DND-41 (cell line): Measurements from ENCODE around the gene MEF2C.

Experiments
- ATAC-seq: fragments of 200-7000 bp; cut with Tn5 transposase; 3 replicates; pipeline ENCODE4 v1.9.1; 2021; ENCODE audit warnings: low read depth; ENCODE audit not compliant: insufficient read depth
- DNase-seq: peaks from one replicate; pipeline ENCODE4 v3.0.0-alpha.2; 2020
- H2AFZ ChIP-seq: 2 replicates; pipeline ENCODE4 v1.6.0; 2012; ENCODE audit warnings: low read depth, low read length
- H3K27ac ChIP-seq: 2 replicates; pipeline ENCODE4 v1.5.1; 2012; ENCODE audit warnings: low read length, inconsistent platforms
- H3K27me3 ChIP-seq: fragments of 200-600 bp; sonication (generic); 2 replicates; pipeline ENCODE4 v1.6.0; 2012; ENCODE audit warnings: low read length, mild to moderate bottlenecking, inconsistent platforms; ENCODE audit not compliant: insufficient read depth, poor library complexity
- H3K36me3 ChIP-seq: 2 replicates; pipeline ENCODE4 v1.5.1; 2012; ENCODE audit warnings: low read length, inconsistent platforms; ENCODE audit not compliant: insufficient read depth
- H3K4me1 ChIP-seq: 2 replicates; pipeline ENCODE4 v1.5.1; 2012; ENCODE audit warnings: mild to moderate bottlenecking, low read length; ENCODE audit not compliant: insufficient read depth
- H3K4me2 ChIP-seq: 2 replicates; pipeline ENCODE4 v1.6.0; 2012; ENCODE audit warnings: mild to moderate bottlenecking, moderate library complexity, low read length, inconsistent platforms; ENCODE audit not compliant: insufficient read depth
- H3K4me3 ChIP-seq, 2 experiments: fragments of 200-600 bp in 1 of 2; shearing (Covaris generic) in 1 of 2; 2 replicates each; pipeline ENCODE4 v1.5.1; 2012 to 2016; ENCODE audit warnings: inconsistent platforms in 2 of 2, low read length in 2 of 2, mild to moderate bottlenecking in 2 of 2, low read depth in 1 of 2, moderate library complexity in 1 of 2
- H3K79me2 ChIP-seq: 2 replicates; pipeline ENCODE4 v1.6.0; 2012; ENCODE audit warnings: low read length, inconsistent platforms; ENCODE audit not compliant: insufficient read depth
- H3K9ac ChIP-seq: 2 replicates; pipeline ENCODE4 v1.6.0; 2012; ENCODE audit warnings: low read depth, mild to moderate bottlenecking, inconsistent platforms, low read length, moderate library complexity
- H3K9me3 ChIP-seq: 2 replicates; pipeline ENCODE4 v1.5.1; 2012; ENCODE audit warnings: low read length, moderate library complexity, mild to moderate bottlenecking, inconsistent platforms; ENCODE audit not compliant: insufficient read depth, severe bottlenecking
- H4K20me1 ChIP-seq: 2 replicates; pipeline ENCODE4 v1.6.0; 2012; ENCODE audit warnings: low read length; ENCODE audit not compliant: insufficient read depth
- EZH2 ChIP-seq: IDR thresholded peaks from 3 replicates; pipeline ENCODE4 v1.6.1; 2012; ENCODE audit warnings: borderline replicate concordance, low read depth, mild to moderate bottlenecking, moderate library complexity, low read length, inconsistent platforms; ENCODE audit not compliant: severe bottlenecking
- TF ChIP-seq, protein P1 (sequence below): IDR thresholded peaks from 2 replicates; pipeline ENCODE4 v1.5.1; 2012; ENCODE audit warnings: borderline replicate concordance, low read length, moderate library complexity, mild to moderate bottlenecking; ENCODE audit not compliant: poor library complexity, severe bottlenecking; ENCODE audit errors: extremely low read depth

Gene MEF2C

DNA sequence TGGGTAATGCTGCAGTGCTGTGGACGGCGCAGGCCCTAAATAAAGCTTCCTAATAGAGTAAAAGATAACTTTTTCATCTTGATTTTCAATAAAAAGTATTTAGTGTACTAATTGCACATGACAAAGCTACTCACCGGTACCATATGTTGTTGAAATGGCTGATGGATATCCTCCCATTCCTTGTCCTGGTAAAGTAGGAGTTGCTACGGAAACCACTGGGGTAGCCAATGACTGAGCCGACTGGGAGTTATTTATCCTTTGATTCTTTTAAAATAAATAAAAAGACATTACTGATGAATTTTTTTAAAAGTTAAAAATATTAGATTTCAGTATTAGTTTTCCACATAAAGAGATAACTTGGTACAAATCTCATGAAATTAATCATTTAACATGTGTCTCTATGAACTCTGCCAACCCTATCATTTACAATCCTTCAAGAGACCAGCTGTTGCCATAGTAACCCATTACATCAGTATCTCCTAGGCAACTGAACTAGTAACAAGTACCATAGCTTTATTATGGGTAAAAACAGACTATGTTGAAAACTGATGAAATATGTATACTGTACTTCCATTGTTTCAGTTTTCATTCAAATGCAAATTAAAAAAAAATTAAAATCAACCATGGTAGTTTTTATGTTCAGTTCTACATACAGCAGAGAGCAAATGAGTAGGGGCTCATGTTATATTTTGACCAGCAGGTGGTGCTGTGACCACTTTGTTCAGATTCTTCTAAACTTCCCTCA lies 153.7 kb downstream of the MEF2C start:
- no peaks in the 10 kb centered on the region for H4K20me1 ChIP-seq
- H3K27me3 ChIP-seq: peaks cover 3% of the 10 kb centered on the region
- no peak overlapping the region for H3K4me3 ChIP-seq
- H3K36me3 ChIP-seq: no peaks in the 10 kb centered on the region
- no peak overlapping the region for H3K9ac ChIP-seq
- H3K9me3 ChIP-seq: no peaks in the 10 kb centered on the region
- no peak overlapping the region for H3K27ac ChIP-seq
- H3K4me1 ChIP-seq: no peaks in the 10 kb centered on the region
- peak; percentile 86 for ATAC-seq
- no peak overlapping the region for H2AFZ ChIP-seq
- no peak for TF ChIP-seq EZH2
- TF ChIP-seq, protein P1, sequence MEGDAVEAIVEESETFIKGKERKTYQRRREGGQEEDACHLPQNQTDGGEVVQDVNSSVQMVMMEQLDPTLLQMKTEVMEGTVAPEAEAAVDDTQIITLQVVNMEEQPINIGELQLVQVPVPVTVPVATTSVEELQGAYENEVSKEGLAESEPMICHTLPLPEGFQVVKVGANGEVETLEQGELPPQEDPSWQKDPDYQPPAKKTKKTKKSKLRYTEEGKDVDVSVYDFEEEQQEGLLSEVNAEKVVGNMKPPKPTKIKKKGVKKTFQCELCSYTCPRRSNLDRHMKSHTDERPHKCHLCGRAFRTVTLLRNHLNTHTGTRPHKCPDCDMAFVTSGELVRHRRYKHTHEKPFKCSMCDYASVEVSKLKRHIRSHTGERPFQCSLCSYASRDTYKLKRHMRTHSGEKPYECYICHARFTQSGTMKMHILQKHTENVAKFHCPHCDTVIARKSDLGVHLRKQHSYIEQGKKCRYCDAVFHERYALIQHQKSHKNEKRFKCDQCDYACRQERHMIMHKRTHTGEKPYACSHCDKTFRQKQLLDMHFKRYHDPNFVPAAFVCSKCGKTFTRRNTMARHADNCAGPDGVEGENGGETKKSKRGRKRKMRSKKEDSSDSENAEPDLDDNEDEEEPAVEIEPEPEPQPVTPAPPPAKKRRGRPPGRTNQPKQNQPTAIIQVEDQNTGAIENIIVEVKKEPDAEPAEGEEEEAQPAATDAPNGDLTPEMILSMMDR: peak; percentile 81
- H3K79me2 ChIP-seq: no peaks in the 10 kb centered on the region
- DNase-seq: peak; percentile 55
- H3K4me2 ChIP-seq: no peak overlapping the region

DNA sequence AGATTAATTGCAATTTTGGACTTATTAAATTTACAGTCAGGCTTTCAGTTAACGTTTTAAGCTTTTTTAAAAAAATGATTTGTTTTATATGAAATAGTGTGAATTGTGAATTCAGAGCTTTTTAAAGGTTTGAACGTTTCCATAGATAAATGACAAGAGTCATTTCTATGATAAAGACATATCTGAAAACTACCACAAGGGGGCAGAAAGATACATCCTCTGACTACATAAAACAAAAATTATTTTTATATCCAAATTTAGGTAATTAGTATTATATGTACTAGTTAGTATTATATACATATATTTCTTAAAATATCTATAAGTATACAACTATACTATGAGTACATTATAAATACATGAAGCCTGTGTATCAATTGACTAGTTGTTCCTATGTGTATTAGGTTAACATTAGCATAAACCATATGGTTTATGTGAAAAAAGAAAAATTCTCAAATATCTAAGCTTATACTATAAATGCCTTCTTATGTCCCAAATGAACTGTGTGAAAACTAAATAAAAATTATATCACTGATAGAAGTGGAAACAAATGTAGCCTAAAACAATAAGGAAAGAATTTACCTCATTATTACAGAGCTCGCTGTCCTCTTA lies 155.2 kb downstream of the MEF2C start:
- Histone ChIP-seq H3K27ac (no peak overlapping the region), H3K9me3 (no peaks in the 10 kb centered on the region), H3K4me1 (no peaks in the 10 kb centered on the region), H2AFZ (no peak overlapping the region), H3K27me3 (peaks cover 3% of the 10 kb centered on the region), H3K79me2 (no peaks in the 10 kb centered on the region), H3K36me3 (no peaks in the 10 kb centered on the region), H3K9ac (no peak overlapping the region), H4K20me1 (no peaks in the 10 kb centered on the region), H3K4me3 (no peak overlapping the region), H3K4me2 (no peak overlapping the region)
- DNase-seq: no peak
- TF ChIP-seq EZH2: no peak
- TF ChIP-seq, protein P1: peak; percentile 52
- ATAC-seq: no peak

DNA sequence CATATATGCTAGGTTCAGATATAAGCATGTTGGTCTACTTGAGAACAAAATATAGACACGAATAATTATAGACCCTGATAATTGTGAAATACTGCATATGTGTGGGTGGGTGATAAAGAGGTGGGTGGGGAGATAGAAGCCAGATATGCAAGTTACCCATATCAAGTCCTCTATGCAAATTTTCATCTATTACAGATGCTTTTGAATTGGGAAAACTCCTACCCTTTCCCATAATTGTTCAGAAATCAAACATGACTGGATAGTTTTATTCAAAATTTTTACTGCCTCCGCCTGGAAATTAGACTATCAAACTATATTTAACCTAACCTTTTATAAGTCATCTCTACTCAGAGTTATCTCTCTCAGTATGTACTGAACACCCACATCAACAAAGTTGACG lies 157.5 kb downstream of the MEF2C start:
- H3K4me3 ChIP-seq: no peak overlapping the region
- H3K9ac ChIP-seq: no peak overlapping the region
- no peaks in the 10 kb centered on the region for H3K9me3 ChIP-seq
- H3K36me3 ChIP-seq: no peaks in the 10 kb centered on the region
- no peak overlapping the region for H3K4me2 ChIP-seq
- H3K79me2 ChIP-seq: no peaks in the 10 kb centered on the region
- H2AFZ ChIP-seq: no peak overlapping the region
- no peak for ATAC-seq
- no peaks in the 10 kb centered on the region for H3K4me1 ChIP-seq
- no peak overlapping the region for H3K27ac ChIP-seq
- DNase-seq: no peak
- TF ChIP-seq EZH2: no peak
- TF ChIP-seq, protein P1: no peak
- peaks cover 3% of the 10 kb centered on the region for H3K27me3 ChIP-seq
- no peaks in the 10 kb centered on the region for H4K20me1 ChIP-seq
